ENCODE data around the gene OS9. TPM values are rescaled to one million over a fixed set of nuclear protein-coding genes. Genes with fewer than 3 reads are reported as not detected.
"Not testable (repeated sequence)": the region's sequence is repeated elsewhere in the genome, so short reads cannot be mapped to it uniquely, and the experiment has no call there.

The OS9 gene
- total RNA-seq, 2 experiments from 2014 or later: 135 to 140 TPM

DNA sequence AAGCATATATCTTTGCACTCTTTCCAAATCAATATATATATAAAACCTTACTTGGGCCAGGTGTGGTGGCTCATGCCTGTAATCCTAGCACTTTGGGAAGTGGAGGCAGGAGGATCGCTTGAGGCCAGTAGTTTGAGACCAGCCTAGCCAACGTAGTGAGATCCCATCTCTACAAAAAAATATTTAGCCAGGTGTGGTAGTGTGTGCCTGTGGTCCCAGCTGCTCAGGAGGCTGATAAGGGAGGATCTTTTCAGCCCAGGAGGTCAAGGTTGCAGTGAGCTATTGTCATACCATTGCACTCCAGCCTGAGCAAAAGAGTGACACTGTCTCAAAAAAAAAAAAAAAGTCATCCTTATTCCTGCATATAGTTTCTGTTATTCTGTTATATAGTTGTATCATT is 14.4 kb downstream of the OS9 start:
- POLR2A ChIA-PET: interaction anchor here (0.6 kb wide), 2 partner anchors 28 to 144 kb away, joined by 3 read pairs; no protein-coding TSS in a partner anchor
- H3K36me3 Mint-ChIP-seq: peaks cover 54% of the 10 kb centered on the region
- ATAC-seq (ENCODE audit: low read depth) (no peak), DNase-seq (no peak)
- no peaks in the 10 kb centered on the region for H3K27me3 Mint-ChIP-seq
- H3K4me1 Mint-ChIP-seq: peaks cover 3% of the 10 kb centered on the region
- no peak overlapping the region for H3K27ac Mint-ChIP-seq
- H3K9me3 Mint-ChIP-seq: peaks cover 4% of the 10 kb centered on the region
- no peak overlapping the region for H3K4me3 Mint-ChIP-seq

DNA sequence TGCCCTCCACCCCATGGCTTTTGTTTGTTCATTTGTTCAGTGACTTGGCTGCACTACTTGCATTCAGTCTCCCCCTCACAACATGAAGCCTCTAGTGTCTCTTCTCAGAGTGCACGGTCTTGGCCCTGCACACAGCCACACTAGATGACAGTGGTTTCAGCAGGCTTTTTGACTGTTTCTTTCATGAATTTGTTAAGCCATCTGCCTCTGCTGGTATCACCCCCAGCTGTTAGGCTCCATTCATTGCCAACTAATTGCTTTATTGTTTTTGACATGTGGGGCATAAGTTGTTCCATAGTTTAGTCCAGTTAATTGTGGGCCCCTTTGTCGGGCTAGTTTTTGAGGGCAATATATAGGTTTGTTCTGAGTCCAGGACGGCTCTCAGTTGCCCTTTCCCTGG is 18.8 kb downstream of the OS9 start:
- no peak for DNase-seq
- no peak for ATAC-seq (ENCODE audit: low read depth)
- Mint-ChIP-seq H3K36me3 (peaks cover 27% of the 10 kb centered on the region), H3K27me3 (no peaks in the 10 kb centered on the region), H3K27ac (peak overlapping the region; percentile 64), H3K4me3 (no peak overlapping the region), H3K4me1 (peaks cover 5% of the 10 kb centered on the region), H3K9me3 (peaks cover 1% of the 10 kb centered on the region)
- POLR2A ChIA-PET: no interaction called here

DNA sequence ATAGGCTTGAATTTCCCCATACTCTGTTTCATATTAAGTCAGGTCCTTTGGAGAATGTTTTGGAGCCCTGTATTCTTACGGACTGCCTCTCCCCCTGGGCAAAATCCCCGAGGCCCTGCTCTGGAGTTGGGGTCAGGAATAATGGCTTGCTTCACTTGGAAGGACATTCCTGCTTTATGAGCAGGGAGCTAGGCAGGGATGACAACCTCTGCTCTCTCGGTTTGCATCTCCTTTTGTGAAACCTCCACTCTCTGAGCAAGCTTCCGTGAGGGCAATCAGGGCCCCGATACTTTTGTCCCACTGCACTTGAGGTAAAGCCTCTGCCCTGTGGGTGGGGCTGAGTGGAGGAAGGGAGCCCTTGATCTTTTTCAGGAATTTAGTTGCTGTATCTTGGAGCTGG is 19.3 kb downstream of the OS9 start:
- Mint-ChIP-seq H3K4me1 (peaks cover 5% of the 10 kb centered on the region), H3K27ac (no peak overlapping the region), H3K27me3 (no peaks in the 10 kb centered on the region), H3K9me3 (peaks cover 1% of the 10 kb centered on the region), H3K36me3 (peaks cover 30% of the 10 kb centered on the region), H3K4me3 (no peak overlapping the region)
- no peak for DNase-seq
- no peak for ATAC-seq (ENCODE audit: low read depth)
- POLR2A ChIA-PET: interaction anchor here (0.7 kb wide), 1 partner anchor 8 kb away, joined by 3 read pairs; no protein-coding TSS in a partner anchor

DNA sequence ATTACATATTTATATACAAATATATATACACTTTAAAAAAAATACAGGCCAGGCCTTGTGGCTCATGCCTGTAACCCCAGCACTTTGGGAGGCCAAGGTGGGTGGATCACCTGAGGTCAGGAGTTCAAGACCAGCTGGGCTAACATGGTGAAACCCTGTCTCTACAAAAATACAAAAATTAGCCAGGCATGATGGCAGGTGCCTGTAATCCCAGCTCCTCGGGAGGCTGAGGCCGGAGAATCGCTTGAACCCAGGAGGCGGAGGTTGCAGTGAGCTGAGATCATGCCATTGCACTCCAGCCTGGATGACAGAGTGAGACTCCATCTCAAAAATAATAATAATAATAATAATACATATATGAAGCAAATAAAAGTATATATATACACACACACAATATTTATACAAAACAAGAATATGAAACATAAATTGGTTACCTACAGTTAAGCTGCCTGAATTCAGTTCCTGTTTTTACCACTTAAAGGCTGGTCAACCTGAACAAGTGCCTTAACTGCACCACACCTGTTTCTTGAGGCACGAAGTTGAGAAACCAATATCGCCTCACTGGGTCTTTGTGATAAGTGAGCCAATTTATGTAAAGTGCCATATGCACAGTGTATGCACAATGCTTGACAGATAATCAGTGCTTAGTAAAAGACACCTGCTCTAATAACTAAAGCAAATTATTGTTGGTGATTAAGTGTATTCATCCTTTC is 21.3 kb downstream of the OS9 start:
- H3K4me1 Mint-ChIP-seq; H3K4me3 Mint-ChIP-seq; H3K9me3 Mint-ChIP-seq; POLR2A ChIA-PET; DNase-seq; ATAC-seq (ENCODE audit: low read depth); H3K27me3 Mint-ChIP-seq; H3K27ac Mint-ChIP-seq: not testable (repeated sequence)
- H3K36me3 Mint-ChIP-seq: peaks cover 31% of the 10 kb centered on the region

DNA sequence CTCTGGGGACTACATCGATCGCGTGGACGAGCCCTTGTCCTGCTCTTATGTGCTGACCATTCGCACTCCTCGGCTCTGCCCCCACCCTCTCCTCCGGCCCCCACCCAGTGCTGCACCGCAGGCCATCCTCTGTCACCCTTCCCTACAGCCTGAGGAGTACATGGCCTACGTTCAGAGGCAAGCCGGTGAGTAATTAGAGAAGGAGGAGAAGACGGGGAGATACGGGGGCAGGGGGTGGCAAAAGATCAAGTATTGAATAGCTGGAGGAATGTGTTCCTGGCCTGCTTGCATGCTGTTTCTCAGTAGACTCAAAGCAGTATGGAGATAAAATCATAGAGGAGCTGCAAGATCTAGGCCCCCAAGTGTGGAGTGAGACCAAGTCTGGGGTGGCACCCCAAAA is 21.9 kb downstream of the OS9 start:
- H3K36me3 Mint-ChIP-seq: peaks cover 29% of the 10 kb centered on the region
- no peak overlapping the region for H3K27ac Mint-ChIP-seq
- no peaks in the 10 kb centered on the region for H3K27me3 Mint-ChIP-seq

DNA sequence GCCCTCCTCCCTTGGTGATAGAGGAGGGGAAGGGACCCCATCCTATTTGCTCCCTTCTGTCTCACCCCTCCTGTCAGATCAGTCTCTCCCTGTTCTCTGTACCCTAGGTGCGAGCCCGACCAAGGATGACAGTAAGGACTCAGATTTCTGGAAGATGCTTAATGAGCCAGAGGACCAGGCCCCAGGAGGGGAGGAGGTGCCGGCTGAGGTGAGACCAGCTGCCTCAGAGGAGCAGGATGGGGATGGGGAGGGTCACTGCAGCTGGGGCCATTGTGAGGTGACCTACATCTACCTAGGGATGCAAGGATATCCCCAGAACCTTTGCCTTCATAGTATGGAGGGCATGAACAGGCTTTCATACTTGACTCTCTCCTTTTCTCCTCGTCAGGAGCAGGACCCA is 22.4 kb downstream of the OS9 start:
- Mint-ChIP-seq H3K36me3 (peaks cover 26% of the 10 kb centered on the region), H3K27me3 (no peaks in the 10 kb centered on the region), H3K9me3 (peaks cover 1% of the 10 kb centered on the region), H3K4me1 (peaks cover 1% of the 10 kb centered on the region), H3K4me3 (no peak overlapping the region), H3K27ac (no peak overlapping the region)
- DNase-seq (no peak), ATAC-seq (ENCODE audit: low read depth) (no peak)
- POLR2A ChIA-PET: no interaction called here

More for the DNA sequence above, 21.9 kb downstream of the OS9 start:
- ATAC-seq (ENCODE audit: low read depth) (no peak), DNase-seq (no peak)
- Mint-ChIP-seq H3K9me3 (peaks cover 1% of the 10 kb centered on the region), H3K4me3 (no peak overlapping the region), H3K4me1 (peaks cover 1% of the 10 kb centered on the region)
- POLR2A ChIA-PET: no interaction called here

DNA sequence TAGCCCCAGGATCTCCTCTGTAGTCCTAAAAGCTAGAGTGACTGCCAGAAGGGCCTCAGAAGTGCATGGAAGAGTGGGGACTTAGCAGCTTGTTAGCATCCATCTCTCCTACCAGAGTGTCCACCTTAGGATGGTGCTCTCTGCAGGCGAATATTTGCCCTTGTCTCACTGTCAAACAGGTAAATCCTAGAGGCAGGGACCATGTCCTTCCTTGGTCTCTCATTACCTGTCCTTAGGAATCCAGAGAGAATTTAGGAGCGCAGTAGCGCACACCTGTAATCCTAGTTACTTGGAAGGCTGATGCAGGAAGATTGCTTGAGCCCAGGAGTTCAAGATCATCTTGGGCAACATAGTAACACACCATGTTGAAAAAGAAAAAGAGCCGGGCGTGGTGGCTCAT is 23.2 kb downstream of the OS9 start:
- no peaks in the 10 kb centered on the region for H3K27me3 Mint-ChIP-seq
- peaks cover 23% of the 10 kb centered on the region for H3K36me3 Mint-ChIP-seq
- H3K27ac Mint-ChIP-seq: no peak overlapping the region
- ATAC-seq (ENCODE audit: low read depth) (no peak), DNase-seq (no peak)
- POLR2A ChIA-PET: no interaction called here
- H3K4me1 Mint-ChIP-seq: peaks cover 1% of the 10 kb centered on the region
- H3K9me3 Mint-ChIP-seq: no peaks in the 10 kb centered on the region
- H3K4me3 Mint-ChIP-seq: no peak overlapping the region

DNA sequence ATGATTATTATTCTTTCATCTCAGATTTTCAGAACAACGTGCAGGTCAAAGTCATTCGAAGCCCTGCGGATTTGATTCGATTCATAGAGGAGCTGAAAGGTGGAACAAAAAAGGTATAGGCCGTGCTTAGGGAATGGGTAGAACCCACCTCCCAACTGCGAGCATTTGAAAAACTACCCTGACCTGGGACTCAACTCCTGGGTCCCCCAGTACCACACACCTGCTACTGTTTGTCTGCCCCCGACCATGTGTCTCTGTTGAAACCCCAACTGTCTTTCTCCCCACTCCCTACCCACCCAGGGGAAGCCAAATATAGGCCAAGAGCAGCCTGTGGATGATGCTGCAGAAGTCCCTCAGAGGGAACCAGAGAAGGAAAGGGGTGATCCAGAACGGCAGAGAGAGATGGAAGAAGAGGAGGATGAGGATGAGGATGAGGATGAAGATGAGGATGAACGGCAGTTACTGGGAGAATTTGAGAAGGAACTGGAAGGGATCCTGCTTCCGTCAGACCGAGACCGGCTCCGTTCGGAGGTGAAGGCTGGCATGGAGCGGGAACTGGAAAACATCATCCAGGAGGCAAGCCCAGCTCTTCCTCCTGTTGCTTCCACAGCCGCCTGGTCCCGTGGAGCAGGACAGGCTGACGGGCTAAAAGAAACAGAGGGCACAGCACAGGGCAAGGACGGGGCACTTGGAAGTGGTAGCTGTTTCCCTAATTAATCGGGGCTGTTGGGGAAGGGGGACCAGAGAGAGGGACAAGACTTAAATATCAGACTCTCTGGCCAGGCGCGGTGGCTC is 24.1 kb downstream of the OS9 start:
- POLR2A ChIA-PET: interaction anchor here (1.7 kb wide), 1 partner anchor 25 kb away, joined by 6 read pairs; the partner anchor contains the start of gene OS9
- H3K36me3 Mint-ChIP-seq: peaks cover 19% of the 10 kb centered on the region
- no peak overlapping the region for H3K4me3 Mint-ChIP-seq
- DNase-seq (no peak), ATAC-seq (ENCODE audit: low read depth) (no peak)
- H3K9me3 Mint-ChIP-seq: no peaks in the 10 kb centered on the region
- peaks cover 4% of the 10 kb centered on the region for H3K4me1 Mint-ChIP-seq
- no peak overlapping the region for H3K27ac Mint-ChIP-seq
- H3K27me3 Mint-ChIP-seq: no peaks in the 10 kb centered on the region

DNA sequence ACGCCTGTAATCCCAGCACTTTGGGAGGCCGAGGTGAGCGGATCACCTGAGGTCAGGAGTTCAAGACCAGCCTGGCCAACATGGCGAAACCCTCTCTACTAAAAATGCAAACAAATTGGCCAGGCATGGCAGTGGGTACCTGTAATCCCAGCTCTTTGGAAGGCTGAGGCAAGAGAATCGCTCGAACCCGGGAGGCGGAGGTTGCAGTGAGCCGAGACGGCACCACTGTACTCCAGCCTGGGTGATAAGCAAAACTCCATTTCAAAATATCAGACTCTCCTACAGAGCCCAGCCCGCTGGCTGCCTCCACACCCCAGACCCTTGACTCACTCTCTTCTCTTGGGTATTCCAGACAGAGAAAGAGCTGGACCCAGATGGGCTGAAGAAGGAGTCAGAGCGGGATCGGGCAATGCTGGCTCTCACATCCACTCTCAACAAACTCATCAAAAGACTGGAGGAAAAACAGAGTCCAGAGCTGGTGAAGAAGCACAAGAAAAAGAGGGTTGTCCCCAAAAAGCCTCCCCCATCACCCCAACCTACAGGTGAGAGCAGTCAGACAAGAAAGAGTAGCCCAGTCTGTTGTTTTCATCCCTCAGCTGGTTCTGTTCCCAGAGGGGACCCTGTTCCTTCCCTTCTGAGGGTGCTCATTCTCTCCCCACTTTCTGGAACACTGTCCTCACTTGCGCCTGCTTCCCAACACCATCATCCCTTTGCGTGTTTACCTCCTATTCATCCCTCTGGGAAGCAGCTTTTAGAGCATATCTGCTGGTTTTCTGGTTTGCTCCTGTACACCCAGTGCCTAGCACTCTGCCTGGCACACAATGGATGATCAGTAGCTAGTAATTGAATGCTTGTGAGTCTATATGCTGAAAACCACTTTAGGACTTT is 25.0 kb downstream of the OS9 start:
- Mint-ChIP-seq H3K27ac (peak overlapping the region; percentile 47), H3K4me1 (peaks cover 2% of the 10 kb centered on the region), H3K9me3 (no peaks in the 10 kb centered on the region), H3K36me3 (peaks cover 17% of the 10 kb centered on the region), H3K27me3 (no peaks in the 10 kb centered on the region), H3K4me3 (no peak overlapping the region)
- DNase-seq (no peak), ATAC-seq (ENCODE audit: low read depth) (no peak)
- POLR2A ChIA-PET: interaction anchor here (0.6 to 1.7 kb wide), 4 partner anchors 11 to 152 kb away, joined by 3 to 6 read pairs (median 3); partner anchors contain the start of genes OS9 and TSPAN31

DNA sequence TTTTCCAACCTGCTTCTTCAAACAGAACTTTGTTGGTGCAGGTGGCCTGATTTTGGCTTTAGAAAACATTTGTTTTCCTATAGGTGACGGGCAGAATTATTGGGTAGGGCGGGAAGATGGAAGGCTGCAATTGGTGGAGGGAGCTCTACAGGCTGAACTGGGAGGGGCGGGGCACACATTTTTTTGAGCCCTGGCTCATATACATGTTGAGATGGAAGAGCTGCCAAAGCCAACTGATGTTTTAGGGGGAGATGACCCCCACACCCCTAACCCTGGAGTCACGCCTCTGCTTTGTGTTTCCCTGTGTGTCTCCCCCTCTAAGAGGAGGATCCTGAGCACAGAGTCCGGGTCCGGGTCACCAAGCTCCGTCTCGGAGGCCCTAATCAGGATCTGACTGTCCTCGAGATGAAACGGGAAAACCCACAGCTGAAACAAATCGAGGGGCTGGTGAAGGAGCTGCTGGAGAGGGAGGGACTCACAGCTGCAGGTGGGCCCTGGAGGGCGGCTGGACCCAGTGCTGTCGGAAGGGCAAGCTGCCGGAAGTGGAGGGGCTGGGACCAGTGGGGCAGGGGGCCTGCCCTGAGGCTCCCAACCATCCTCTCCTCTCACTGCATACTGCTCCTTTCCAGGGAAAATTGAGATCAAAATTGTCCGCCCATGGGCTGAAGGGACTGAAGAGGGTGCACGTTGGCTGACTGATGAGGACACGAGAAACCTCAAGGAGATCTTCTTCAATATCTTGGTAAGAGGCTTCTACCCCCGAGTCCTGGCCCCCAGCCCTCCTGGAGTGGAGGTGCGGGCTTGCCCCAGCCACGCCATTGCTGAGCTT is 26.1 kb downstream of the OS9 start:
- POLR2A ChIA-PET: interaction anchor here (0.5 to 1.7 kb wide), 5 partner anchors 10 to 153 kb away, joined by 3 to 6 read pairs (median 3); partner anchors contain the start of gene OS9
- no peaks in the 10 kb centered on the region for H3K27me3 Mint-ChIP-seq
- no peak overlapping the region for H3K27ac Mint-ChIP-seq
- H3K36me3 Mint-ChIP-seq: peaks cover 20% of the 10 kb centered on the region
- peak; percentile 8 for ATAC-seq (ENCODE audit: low read depth)
- DNase-seq: no peak
- H3K4me1 Mint-ChIP-seq: peaks cover 6% of the 10 kb centered on the region
- H3K4me3 Mint-ChIP-seq: no peak overlapping the region
- H3K9me3 Mint-ChIP-seq: no peaks in the 10 kb centered on the region

DNA sequence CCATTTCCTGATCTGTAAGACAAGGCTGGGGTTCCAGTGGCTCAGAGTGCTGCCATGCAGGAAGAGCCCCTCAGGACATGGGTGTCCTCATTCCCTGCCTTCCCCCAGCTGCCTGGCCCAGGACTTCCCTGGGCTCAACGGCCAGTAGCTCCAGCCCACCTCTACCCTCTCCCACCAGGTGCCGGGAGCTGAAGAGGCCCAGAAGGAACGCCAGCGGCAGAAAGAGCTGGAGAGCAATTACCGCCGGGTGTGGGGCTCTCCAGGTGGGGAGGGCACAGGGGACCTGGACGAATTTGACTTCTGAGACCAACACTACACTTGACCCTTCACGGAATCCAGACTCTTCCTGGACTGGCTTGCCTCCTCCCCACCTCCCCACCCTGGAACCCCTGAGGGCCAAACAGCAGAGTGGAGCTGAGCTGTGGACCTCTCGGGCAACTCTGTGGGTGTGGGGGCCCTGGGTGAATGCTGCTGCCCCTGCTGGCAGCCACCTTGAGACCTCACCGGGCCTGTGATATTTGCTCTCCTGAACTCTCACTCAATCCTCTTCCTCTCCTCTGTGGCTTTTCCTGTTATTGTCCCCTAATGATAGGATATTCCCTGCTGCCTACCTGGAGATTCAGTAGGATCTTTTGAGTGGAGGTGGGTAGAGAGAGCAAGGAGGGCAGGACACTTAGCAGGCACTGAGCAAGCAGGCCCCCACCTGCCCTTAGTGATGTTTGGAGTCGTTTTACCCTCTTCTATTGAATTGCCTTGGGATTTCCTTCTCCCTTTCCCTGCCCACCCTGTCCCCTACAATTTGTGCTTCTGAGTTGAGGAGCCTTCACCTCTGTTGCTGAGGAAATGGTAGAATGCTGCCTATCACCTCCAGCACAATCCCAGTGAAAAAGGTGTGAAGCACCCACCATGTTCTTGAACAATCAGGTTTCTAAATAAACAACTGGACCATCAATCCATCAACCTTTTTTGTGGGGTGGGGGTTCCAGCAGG is 27.0 kb downstream of the OS9 start:
- Mint-ChIP-seq H3K4me3 (no peak overlapping the region), H3K36me3 (peaks cover 17% of the 10 kb centered on the region), H3K4me1 (peaks cover 7% of the 10 kb centered on the region), H3K27me3 (no peaks in the 10 kb centered on the region), H3K27ac (no peak overlapping the region), H3K9me3 (no peaks in the 10 kb centered on the region)
- no peak for DNase-seq
- ATAC-seq (ENCODE audit: low read depth): peak; percentile 12
- POLR2A ChIA-PET: interaction anchor here (0.5 to 1.7 kb wide), 5 partner anchors 7 to 78 kb away, joined by 3 to 7 read pairs (median 3); no protein-coding TSS in a partner anchor
